DOHH2 (cell line): ENCODE measurements around the gene AEBP2.

ENCODE experiments used
- EZH2phosphoT487 ChIP-seq: fragments of 200-600 bp; sonication (generic); IDR thresholded peaks from 2 replicates; pipeline ENCODE4 v1.6.1; 2017; ENCODE audit warnings: borderline replicate concordance, mild to moderate bottlenecking, antibody characterized with exemption, low read length, moderate library complexity, mixed read lengths
- TF ChIP-seq, protein P1 (sequence below): fragments of 200-600 bp; sonication (generic); IDR thresholded peaks from one replicate; pipeline ENCODE4 v1.5.1; 2014; ENCODE audit warnings: antibody characterized with exemption, mild to moderate bottlenecking, low read depth, low read length; ENCODE audit not compliant: poor library complexity, severe bottlenecking

DNA sequence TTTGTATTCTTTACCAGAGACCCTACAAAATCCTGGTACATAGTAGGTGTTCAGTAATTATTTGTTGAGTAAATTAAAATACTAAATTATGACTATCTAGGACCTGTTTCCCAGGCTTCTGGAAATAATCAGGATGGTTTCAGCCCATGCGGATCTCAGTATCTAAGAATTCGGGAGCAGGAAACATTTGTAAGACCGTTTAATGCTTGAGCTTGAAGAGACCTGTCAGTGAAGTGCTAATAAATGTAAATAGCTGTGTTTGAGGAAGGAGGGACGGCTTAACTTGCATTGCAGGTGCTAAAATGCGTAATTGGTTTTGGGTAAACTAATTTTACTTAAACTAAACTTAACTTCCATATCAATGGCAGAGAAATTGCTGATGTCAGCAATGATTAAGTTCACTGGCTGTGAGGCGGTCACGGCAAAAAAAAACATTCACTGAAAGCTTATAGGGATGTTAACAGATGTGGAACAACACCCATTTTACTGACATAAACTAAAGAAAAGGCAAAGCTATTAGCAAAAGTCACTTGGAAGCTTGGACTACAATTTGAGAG, 28.6 kb upstream of the AEBP2 start:
- TF ChIP-seq, protein P1, sequence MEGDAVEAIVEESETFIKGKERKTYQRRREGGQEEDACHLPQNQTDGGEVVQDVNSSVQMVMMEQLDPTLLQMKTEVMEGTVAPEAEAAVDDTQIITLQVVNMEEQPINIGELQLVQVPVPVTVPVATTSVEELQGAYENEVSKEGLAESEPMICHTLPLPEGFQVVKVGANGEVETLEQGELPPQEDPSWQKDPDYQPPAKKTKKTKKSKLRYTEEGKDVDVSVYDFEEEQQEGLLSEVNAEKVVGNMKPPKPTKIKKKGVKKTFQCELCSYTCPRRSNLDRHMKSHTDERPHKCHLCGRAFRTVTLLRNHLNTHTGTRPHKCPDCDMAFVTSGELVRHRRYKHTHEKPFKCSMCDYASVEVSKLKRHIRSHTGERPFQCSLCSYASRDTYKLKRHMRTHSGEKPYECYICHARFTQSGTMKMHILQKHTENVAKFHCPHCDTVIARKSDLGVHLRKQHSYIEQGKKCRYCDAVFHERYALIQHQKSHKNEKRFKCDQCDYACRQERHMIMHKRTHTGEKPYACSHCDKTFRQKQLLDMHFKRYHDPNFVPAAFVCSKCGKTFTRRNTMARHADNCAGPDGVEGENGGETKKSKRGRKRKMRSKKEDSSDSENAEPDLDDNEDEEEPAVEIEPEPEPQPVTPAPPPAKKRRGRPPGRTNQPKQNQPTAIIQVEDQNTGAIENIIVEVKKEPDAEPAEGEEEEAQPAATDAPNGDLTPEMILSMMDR, result no peak
- no peak for TF ChIP-seq EZH2phosphoT487
